ENCODE data around the gene TPPP2.

Gene TPPP2

DNA sequence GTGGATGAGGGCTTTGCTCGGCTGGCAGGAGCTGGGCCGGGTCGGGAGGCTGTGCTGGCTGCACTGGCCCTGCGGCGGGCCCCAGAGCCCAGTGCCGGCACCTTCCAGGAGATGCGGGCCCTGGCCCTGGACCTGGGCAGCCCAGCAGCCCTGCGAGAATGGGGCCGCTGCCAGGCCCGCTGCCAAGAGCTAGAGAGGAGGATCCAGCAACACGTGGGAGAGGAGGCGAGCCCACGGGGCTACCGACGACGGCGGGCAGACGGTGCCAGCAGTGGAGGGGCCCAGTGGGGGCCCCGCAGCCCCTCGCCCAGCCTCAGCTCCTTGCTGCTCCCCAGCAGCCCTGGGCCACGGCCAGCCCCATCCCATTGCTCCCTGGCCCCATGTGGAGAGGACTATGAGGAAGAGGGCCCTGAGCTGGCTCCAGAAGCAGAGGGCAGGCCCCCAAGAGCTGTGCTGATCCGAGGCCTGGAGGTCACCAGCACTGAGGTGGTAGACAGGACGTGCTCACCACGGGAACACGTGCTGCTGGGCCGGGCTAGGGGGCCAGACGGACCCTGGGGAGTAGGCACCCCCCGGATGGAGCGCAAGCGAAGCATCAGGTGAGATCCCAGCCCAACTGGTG lies 51.6 kb downstream of the TPPP2 start:
- DNase-seq, result no peak

All from activated effector memory CD4-positive, alpha-beta T cell treated with Interleukin-2 at 50 U/mL for 16 hours (primary cell).